ENCODE data around the gene DDX51. TPM values are rescaled to one million over a fixed set of nuclear protein-coding genes. Genes with fewer than 3 reads are reported as not detected.

The DDX51 gene
- total RNA-seq, 2 donors from 2014 or later: 20.7 to 44.5 TPM

- Mint-ChIP-seq H3K9me3 (no peaks in the 10 kb centered on the region), H3K27ac (no peak overlapping the region), H3K4me3 (no peak overlapping the region), H3K4me1 (peaks cover 21% of the 10 kb centered on the region), H3K27me3 (no peaks in the 10 kb centered on the region), H3K36me3 (ENCODE audit: low read depth) (no peaks in the 10 kb centered on the region)
- ATAC-seq (replicated peaks): no peak
Observed at GRCh38 chr12:132182711-132183365, 38.7 kb upstream of the DDX51 start.

GRCh38 chr12:132182206-132182710, 38.1 kb upstream of the DDX51 start:
- no peaks in the 10 kb centered on the region for H3K27me3 Mint-ChIP-seq
- no peak overlapping the region for H3K4me3 Mint-ChIP-seq
- H3K27ac Mint-ChIP-seq: no peak overlapping the region
- no peaks in the 10 kb centered on the region for H3K9me3 Mint-ChIP-seq
- no peaks in the 10 kb centered on the region for H3K36me3 Mint-ChIP-seq (ENCODE audit: low read depth)
- no peak for ATAC-seq (replicated peaks)
- H3K4me1 Mint-ChIP-seq: peaks cover 21% of the 10 kb centered on the region

GRCh38 chr12:132181570-132182200, 37.6 kb upstream of the DDX51 start:
- Mint-ChIP-seq H3K9me3 (no peaks in the 10 kb centered on the region), H3K36me3 (ENCODE audit: low read depth) (no peaks in the 10 kb centered on the region), H3K27ac (peak overlapping the region; percentile 5), H3K27me3 (no peaks in the 10 kb centered on the region), H3K4me3 (no peak overlapping the region), H3K4me1 (peaks cover 21% of the 10 kb centered on the region)
- no peak for ATAC-seq (replicated peaks)

- H3K4me1 Mint-ChIP-seq: peaks cover 19% of the 10 kb centered on the region
- H3K36me3 Mint-ChIP-seq (ENCODE audit: low read depth): no peaks in the 10 kb centered on the region
- H3K27me3 Mint-ChIP-seq: no peaks in the 10 kb centered on the region
- no peaks in the 10 kb centered on the region for H3K9me3 Mint-ChIP-seq
- ATAC-seq (replicated peaks): no peak
- H3K4me3 Mint-ChIP-seq: no peak overlapping the region
- H3K27ac Mint-ChIP-seq: peak overlapping the region; percentile 5
Observed at GRCh38 chr12:132180648-132181546, 36.8 kb upstream of the DDX51 start.

GRCh38 chr12:132179431-132180362, 35.6 kb upstream of the DDX51 start:
- Mint-ChIP-seq H3K4me3 (peak overlapping the region; percentile 76), H3K36me3 (ENCODE audit: low read depth) (no peaks in the 10 kb centered on the region), H3K4me1 (peaks cover 14% of the 10 kb centered on the region), H3K9me3 (no peaks in the 10 kb centered on the region), H3K27ac (no peak overlapping the region), H3K27me3 (peaks cover 2% of the 10 kb centered on the region)
- ATAC-seq (replicated peaks): no peak

GRCh38 chr12:132178801-132179401, 34.8 kb upstream of the DDX51 start:
- H3K27me3 Mint-ChIP-seq: peaks cover 3% of the 10 kb centered on the region
- peak; percentile 77 for ATAC-seq (replicated peaks)
- peak overlapping the region; percentile 76 for H3K4me3 Mint-ChIP-seq
- no peaks in the 10 kb centered on the region for H3K9me3 Mint-ChIP-seq
- no peaks in the 10 kb centered on the region for H3K36me3 Mint-ChIP-seq (ENCODE audit: low read depth)
- H3K27ac Mint-ChIP-seq: peak overlapping the region; percentile 31
- H3K4me1 Mint-ChIP-seq: peaks cover 14% of the 10 kb centered on the region

GRCh38 chr12:132178316-132178715, 34.2 kb upstream of the DDX51 start:
- H3K4me3 Mint-ChIP-seq: peak overlapping the region; percentile 76
- peak overlapping the region; percentile 31 for H3K27ac Mint-ChIP-seq
- ATAC-seq (replicated peaks): peak; percentile 36

GRCh38 chr12:132176920-132177551, 32.9 kb upstream of the DDX51 start:
- ATAC-seq (replicated peaks): no peak
- H3K27ac Mint-ChIP-seq: no peak overlapping the region
- H3K36me3 Mint-ChIP-seq (ENCODE audit: low read depth): no peaks in the 10 kb centered on the region
- no peak overlapping the region for H3K4me3 Mint-ChIP-seq
- peaks cover 3% of the 10 kb centered on the region for H3K27me3 Mint-ChIP-seq
- H3K4me1 Mint-ChIP-seq: peaks cover 14% of the 10 kb centered on the region
- H3K9me3 Mint-ChIP-seq: no peaks in the 10 kb centered on the region

More at GRCh38 chr12:132178316-132178715, 34.2 kb upstream of the DDX51 start:
- Mint-ChIP-seq H3K4me1 (peaks cover 14% of the 10 kb centered on the region), H3K9me3 (no peaks in the 10 kb centered on the region), H3K27me3 (peaks cover 3% of the 10 kb centered on the region), H3K36me3 (ENCODE audit: low read depth) (no peaks in the 10 kb centered on the region)

GRCh38 chr12:132176385-132176919, 32.3 kb upstream of the DDX51 start:
- no peak for ATAC-seq (replicated peaks)
- Mint-ChIP-seq H3K9me3 (no peaks in the 10 kb centered on the region), H3K36me3 (ENCODE audit: low read depth) (no peaks in the 10 kb centered on the region), H3K27me3 (peaks cover 3% of the 10 kb centered on the region), H3K4me3 (no peak overlapping the region), H3K27ac (no peak overlapping the region), H3K4me1 (peaks cover 14% of the 10 kb centered on the region)

- no peaks in the 10 kb centered on the region for H3K36me3 Mint-ChIP-seq (ENCODE audit: low read depth)
- no peak overlapping the region for H3K27ac Mint-ChIP-seq
- peaks cover 3% of the 10 kb centered on the region for H3K27me3 Mint-ChIP-seq
- ATAC-seq (replicated peaks): no peak
- no peaks in the 10 kb centered on the region for H3K9me3 Mint-ChIP-seq
- peaks cover 9% of the 10 kb centered on the region for H3K4me1 Mint-ChIP-seq
- H3K4me3 Mint-ChIP-seq: no peak overlapping the region
Observed at GRCh38 chr12:132175496-132176384, 31.6 kb upstream of the DDX51 start.

GRCh38 chr12:132174839-132175490, 30.8 kb upstream of the DDX51 start:
- H3K4me1 Mint-ChIP-seq: peaks cover 9% of the 10 kb centered on the region
- H3K27ac Mint-ChIP-seq: no peak overlapping the region
- H3K36me3 Mint-ChIP-seq (ENCODE audit: low read depth): no peaks in the 10 kb centered on the region

More at GRCh38 chr12:132174839-132175490, 30.8 kb upstream of the DDX51 start:
- no peak for ATAC-seq (replicated peaks)
- Mint-ChIP-seq H3K27me3 (peaks cover 3% of the 10 kb centered on the region), H3K9me3 (no peaks in the 10 kb centered on the region), H3K4me3 (no peak overlapping the region)
